ENCODE data around the gene SOCS1. TPM values are rescaled to one million over a fixed set of nuclear protein-coding genes. Genes with fewer than 3 reads are reported as not detected.
"Not testable (repeated sequence)": the region's sequence is repeated elsewhere in the genome, so short reads cannot be mapped to it uniquely, and the experiment has no call there.

Gene SOCS1
- total RNA-seq, 1 donor, result 1.1 TPM

DNA sequence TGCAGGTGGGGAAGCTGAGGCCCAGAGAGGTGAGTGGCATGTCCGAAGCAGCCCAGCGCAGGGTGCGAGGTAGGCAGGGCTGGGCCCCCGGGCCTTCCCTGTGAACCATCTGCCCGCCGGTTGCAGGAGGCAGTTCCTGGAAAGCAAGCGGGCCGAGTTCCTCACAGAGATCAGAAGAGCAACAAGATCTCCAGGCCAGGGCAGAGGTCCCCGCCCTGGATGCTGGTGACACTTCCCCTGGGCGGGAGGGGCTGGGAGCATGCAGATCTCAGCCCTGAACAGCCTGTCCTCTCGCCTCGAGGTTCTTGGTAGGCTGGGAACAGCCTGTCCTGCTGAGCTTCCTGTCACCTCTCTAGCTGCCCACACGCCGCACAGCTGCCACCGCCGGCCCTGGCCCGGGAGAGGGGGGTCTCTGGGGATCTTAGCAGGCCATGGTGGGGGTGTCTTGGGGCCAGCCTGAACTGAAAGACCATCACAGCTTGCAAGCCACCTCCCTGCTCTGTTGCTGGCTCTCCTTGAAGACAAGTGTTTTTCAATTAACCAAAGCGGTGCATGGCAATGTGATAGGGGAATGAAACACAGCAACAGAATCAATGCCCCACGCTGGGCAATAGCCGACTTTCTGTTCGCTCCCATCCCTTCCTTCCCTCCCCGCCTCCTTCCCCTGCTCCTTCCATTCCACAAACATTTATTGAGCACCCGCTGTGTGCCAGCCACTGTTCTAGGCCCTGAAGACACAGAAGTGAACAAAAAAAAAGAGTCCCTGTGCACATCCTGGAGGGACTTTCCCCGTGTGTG is 31.7 kb downstream of the SOCS1 start:
- peaks cover 4% of the 10 kb centered on the region for H3K27me3 ChIP-seq (ENCODE audit: insufficient read depth, low read length)
- H3K4me2 ChIP-seq (ENCODE audit: insufficient read depth, low read length), result no peak overlapping the region
- no peak for DNase-seq (ENCODE audit: insufficient read length, low spot score, missing footprints)
- H4K20me1 ChIP-seq (ENCODE audit: insufficient read depth, low read length), result no peaks in the 10 kb centered on the region
- H2AFZ ChIP-seq (ENCODE audit: low read length), result no peak overlapping the region
- H3K4me1 ChIP-seq (ENCODE audit: insufficient read depth, low read length), result no peaks in the 10 kb centered on the region
- TF ChIP-seq, protein P1, sequence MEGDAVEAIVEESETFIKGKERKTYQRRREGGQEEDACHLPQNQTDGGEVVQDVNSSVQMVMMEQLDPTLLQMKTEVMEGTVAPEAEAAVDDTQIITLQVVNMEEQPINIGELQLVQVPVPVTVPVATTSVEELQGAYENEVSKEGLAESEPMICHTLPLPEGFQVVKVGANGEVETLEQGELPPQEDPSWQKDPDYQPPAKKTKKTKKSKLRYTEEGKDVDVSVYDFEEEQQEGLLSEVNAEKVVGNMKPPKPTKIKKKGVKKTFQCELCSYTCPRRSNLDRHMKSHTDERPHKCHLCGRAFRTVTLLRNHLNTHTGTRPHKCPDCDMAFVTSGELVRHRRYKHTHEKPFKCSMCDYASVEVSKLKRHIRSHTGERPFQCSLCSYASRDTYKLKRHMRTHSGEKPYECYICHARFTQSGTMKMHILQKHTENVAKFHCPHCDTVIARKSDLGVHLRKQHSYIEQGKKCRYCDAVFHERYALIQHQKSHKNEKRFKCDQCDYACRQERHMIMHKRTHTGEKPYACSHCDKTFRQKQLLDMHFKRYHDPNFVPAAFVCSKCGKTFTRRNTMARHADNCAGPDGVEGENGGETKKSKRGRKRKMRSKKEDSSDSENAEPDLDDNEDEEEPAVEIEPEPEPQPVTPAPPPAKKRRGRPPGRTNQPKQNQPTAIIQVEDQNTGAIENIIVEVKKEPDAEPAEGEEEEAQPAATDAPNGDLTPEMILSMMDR (IDR thresholded peaks at IDR 0.05; ENCODE audit: extremely low read depth, low read depth, low read length), result no peak
- H3K36me3 ChIP-seq (ENCODE audit: insufficient read depth, low read length), result no peaks in the 10 kb centered on the region
- no peak overlapping the region for H3K4me3 ChIP-seq (ENCODE audit: insufficient read depth, low read length)
- H3K27ac ChIP-seq (ENCODE audit: low read depth, low read length), result no peak overlapping the region
- no peaks in the 10 kb centered on the region for H3K9me3 ChIP-seq (ENCODE audit: low read depth, low read length)
- H3K79me2 ChIP-seq (ENCODE audit: insufficient read depth, low read length), result no peaks in the 10 kb centered on the region

DNA sequence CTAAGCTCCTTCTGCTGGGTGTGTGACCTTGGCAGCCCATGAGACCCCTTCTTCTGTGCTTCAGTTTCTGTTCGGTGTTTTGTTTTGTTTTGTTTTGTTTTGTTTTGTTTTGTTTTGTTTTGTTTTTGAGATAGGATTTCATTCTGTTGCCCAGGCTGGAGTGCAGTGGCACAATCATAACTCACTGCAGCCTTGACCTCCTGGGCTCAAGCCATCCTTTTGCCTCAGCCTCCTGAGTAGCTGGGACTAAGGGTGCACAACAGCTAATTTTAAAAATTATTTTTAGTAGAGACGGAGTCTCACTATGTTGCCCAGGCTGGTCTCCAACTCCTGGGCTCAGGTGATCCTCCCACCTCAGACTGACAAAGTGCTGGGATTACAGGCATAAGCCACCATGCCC is 35.5 kb downstream of the SOCS1 start:
- H3K79me2 ChIP-seq (ENCODE audit: insufficient read depth, low read length), result not testable (repeated sequence)

DNA sequence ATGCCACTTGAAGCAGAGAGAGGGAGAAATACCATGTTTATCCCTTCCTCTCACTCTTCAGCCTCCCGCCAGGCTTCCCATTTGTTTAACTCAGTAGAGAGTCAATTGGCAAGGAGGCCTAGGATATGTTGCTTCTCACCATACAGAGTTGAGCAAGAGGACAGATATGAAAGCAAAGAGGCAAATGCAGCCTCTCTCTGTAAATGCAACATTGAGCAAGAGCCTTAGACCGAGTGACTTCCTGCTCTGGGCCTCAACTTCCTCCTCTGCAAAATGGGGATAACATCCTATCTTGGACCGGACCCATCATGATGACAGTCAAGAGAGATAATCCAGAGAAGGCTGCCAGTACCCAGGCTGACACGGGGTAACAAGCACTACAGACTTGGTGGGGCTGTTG is 36.8 kb downstream of the SOCS1 start:
- H3K79me2 ChIP-seq (ENCODE audit: insufficient read depth, low read length), result no peaks in the 10 kb centered on the region
- no peaks in the 10 kb centered on the region for H4K20me1 ChIP-seq (ENCODE audit: insufficient read depth, low read length)
- no peaks in the 10 kb centered on the region for H3K36me3 ChIP-seq (ENCODE audit: insufficient read depth, low read length)
- no peak overlapping the region for H2AFZ ChIP-seq (ENCODE audit: low read length)
- no peak for DNase-seq (ENCODE audit: insufficient read length, low spot score, missing footprints)
- H3K4me2 ChIP-seq (ENCODE audit: insufficient read depth, low read length), result no peak overlapping the region
- H3K27me3 ChIP-seq (ENCODE audit: insufficient read depth, low read length), result peaks cover 4% of the 10 kb centered on the region
- no peaks in the 10 kb centered on the region for H3K4me1 ChIP-seq (ENCODE audit: insufficient read depth, low read length)
- H3K27ac ChIP-seq (ENCODE audit: low read depth, low read length), result no peak overlapping the region
- H3K4me3 ChIP-seq (ENCODE audit: insufficient read depth, low read length), result no peak overlapping the region
- H3K9me3 ChIP-seq (ENCODE audit: low read depth, low read length), result peaks cover 6% of the 10 kb centered on the region
- TF ChIP-seq, protein P1 (IDR thresholded peaks at IDR 0.05; ENCODE audit: extremely low read depth, low read depth, low read length), result no peak

More for the DNA sequence above, 35.5 kb downstream of the SOCS1 start:
- not testable (repeated sequence) for H3K36me3 ChIP-seq (ENCODE audit: insufficient read depth, low read length); DNase-seq (ENCODE audit: insufficient read length, low spot score, missing footprints); H3K4me2 ChIP-seq (ENCODE audit: insufficient read depth, low read length); H2AFZ ChIP-seq (ENCODE audit: low read length); H3K4me1 ChIP-seq (ENCODE audit: insufficient read depth, low read length); H3K27ac ChIP-seq (ENCODE audit: low read depth, low read length); H4K20me1 ChIP-seq (ENCODE audit: insufficient read depth, low read length); H3K9me3 ChIP-seq (ENCODE audit: low read depth, low read length); H3K4me3 ChIP-seq (ENCODE audit: insufficient read depth, low read length); H3K27me3 ChIP-seq (ENCODE audit: insufficient read depth, low read length)

DNA sequence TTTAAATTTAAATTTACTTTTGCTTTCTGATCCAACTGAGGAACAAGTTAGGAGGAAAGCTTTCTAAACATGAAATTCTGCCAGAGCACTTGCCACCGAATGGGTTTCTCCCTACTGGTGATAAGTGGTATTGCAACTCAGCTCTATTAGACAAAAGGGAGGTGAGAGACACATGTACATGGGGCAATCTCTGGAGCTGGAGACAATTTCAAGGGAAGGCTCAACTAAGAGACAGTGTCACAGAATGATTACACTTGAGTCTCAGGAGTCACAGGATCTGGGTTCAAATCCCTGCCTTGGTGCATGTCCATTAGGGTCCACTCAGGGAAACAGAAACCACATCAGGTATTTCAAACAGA is 37.4 kb downstream of the SOCS1 start:
- no peak for DNase-seq (ENCODE audit: insufficient read length, low spot score, missing footprints)
- no peak overlapping the region for H3K4me2 ChIP-seq (ENCODE audit: insufficient read depth, low read length)
- H3K79me2 ChIP-seq (ENCODE audit: insufficient read depth, low read length), result no peaks in the 10 kb centered on the region
- no peaks in the 10 kb centered on the region for H3K36me3 ChIP-seq (ENCODE audit: insufficient read depth, low read length)
- no peak overlapping the region for H2AFZ ChIP-seq (ENCODE audit: low read length)
- peaks cover 4% of the 10 kb centered on the region for H3K27me3 ChIP-seq (ENCODE audit: insufficient read depth, low read length)
- TF ChIP-seq, protein P1 (IDR thresholded peaks at IDR 0.05; ENCODE audit: extremely low read depth, low read depth, low read length), result peak; percentile 42
- H3K4me3 ChIP-seq (ENCODE audit: insufficient read depth, low read length), result no peak overlapping the region
- no peaks in the 10 kb centered on the region for H4K20me1 ChIP-seq (ENCODE audit: insufficient read depth, low read length)
- peaks cover 6% of the 10 kb centered on the region for H3K9me3 ChIP-seq (ENCODE audit: low read depth, low read length)
- H3K27ac ChIP-seq (ENCODE audit: low read depth, low read length), result no peak overlapping the region
- no peaks in the 10 kb centered on the region for H3K4me1 ChIP-seq (ENCODE audit: insufficient read depth, low read length)
